AG04449 (cell line): ENCODE results near the gene DOCK9.

Experiments
- CTCF ChIA-PET: fragments of 350-600 bp; formaldehyde crosslinking; extraction: SDS; loops from one replicate; lab custom pipeline; 2021; ENCODE audit warnings: antibody characterized with exemption; lab: Yijun Ruan, JAX
- POLR2A ChIA-PET: fragments of 400-600, 350-600 bp; formaldehyde crosslinking; extraction: SDS; loops from one replicate; lab custom pipeline; 2020; ENCODE audit warnings: antibody characterized with exemption, inconsistent platforms; lab: Yijun Ruan, JAX
- DNase-seq: peaks from one replicate; pipeline ENCODE4 v3.0.0-alpha.2; 2010; ENCODE audit warnings: low read depth, low spot score
- H3K4me3 ChIP-seq: 2 replicates; pipeline ENCODE4 v1.5.1; 2011; ENCODE audit warnings: low read depth, mild to moderate bottlenecking, control low read depth, low read length
- CTCF ChIP-seq: IDR thresholded peaks from one replicate; pipeline ENCODE4 v1.5.1; 2011; ENCODE audit warnings: mild to moderate bottlenecking, moderate library complexity, low read length, control low read depth, inconsistent platforms; ENCODE audit not compliant: insufficient read depth; ENCODE audit errors: missing control alignments

DOCK9 gene

GRCh38 chr13:98983182-98983581, 5.3 kb upstream of the DOCK9 start:
- no peak for DNase-seq
- H3K4me3 ChIP-seq: no peak overlapping the region
- ChIA-PET CTCF (no interaction called here), POLR2A (no interaction called here)
- no peak for TF ChIP-seq CTCF

- no peak overlapping the region for H3K4me3 ChIP-seq
- DNase-seq: no peak
- POLR2A ChIA-PET: no interaction called here
- TF ChIP-seq CTCF: no peak
- CTCF ChIA-PET: no interaction called here
Observed at GRCh38 chr13:98981369-98982080, 3.7 kb upstream of the DOCK9 start.

- CTCF ChIA-PET: no interaction called here
- H3K4me3 ChIP-seq: no peak overlapping the region
- TF ChIP-seq CTCF: no peak
- POLR2A ChIA-PET: no interaction called here
- DNase-seq: no peak
Observed at GRCh38 chr13:98979012-98979660, 1.3 kb upstream of the DOCK9 start.

- POLR2A ChIA-PET: no interaction called here
- TF ChIP-seq CTCF: no peak
- CTCF ChIA-PET: no interaction called here
- DNase-seq: peak; percentile 59
- peak overlapping the region; percentile 49 for H3K4me3 ChIP-seq
Observed at GRCh38 chr13:98978280-98978679, 416 bp upstream of the DOCK9 start.

GRCh38 chr13:98976941-98977340, 923 bp downstream of the DOCK9 start:
- ChIA-PET POLR2A (no interaction called here), CTCF (no interaction called here)
- TF ChIP-seq CTCF: no peak

GRCh38 chr13:98976338-98976737, 1.5 kb downstream of the DOCK9 start:
- H3K4me3 ChIP-seq: no peak overlapping the region
- POLR2A ChIA-PET: no interaction called here
- CTCF ChIA-PET: no interaction called here

More at GRCh38 chr13:98976941-98977340, 923 bp downstream of the DOCK9 start:
- DNase-seq: no peak
- no peak overlapping the region for H3K4me3 ChIP-seq

More at GRCh38 chr13:98976338-98976737, 1.5 kb downstream of the DOCK9 start:
- DNase-seq: peak; percentile 40
- TF ChIP-seq CTCF: no peak
